Gastrocnemius medialis (tissue), 4 donors: ENCODE data around the gene ETHE1.

Experiments
- CTCF ChIP-seq, 5 experiments: fragments of 450-650 bp in 3 of 5; fragments of 200-600 bp in 2 of 5; sonication (generic) in 2 of 5; IDR thresholded peaks in 4 of 5; conservative IDR thresholded peaks in 1 of 5; 1 replicate in 4 of 5; 2 replicates in 1 of 5; pipeline ENCODE4 v1.5.1; 2016 to 2019; ENCODE audit warnings: antibody characterized with exemption in 5 of 5, mild to moderate bottlenecking in 3 of 5, moderate library complexity in 3 of 5
- POLR2A ChIP-seq, 2 donors: fragments of 450-650 bp; IDR thresholded peaks; one replicate each; pipeline ENCODE4 v1.6.1; 2017; ENCODE audit warnings: antibody characterized with exemption in 2 of 2, mild to moderate bottlenecking in 2 of 2, moderate library complexity in 2 of 2

GRCh38 chr19:43502419-43502976 is 24.5 kb downstream of the ETHE1 start:
- TF ChIP-seq CTCF (IDR thresholded peaks at IDR 0.05 in 4 of 5, conservative IDR thresholded peaks at IDR 0.05 in 1 of 5): no peak
- TF ChIP-seq POLR2A (IDR thresholded peaks at IDR 0.05): no peak
